ENCODE data around the gene RNF224. TPM values are rescaled to one million over a fixed set of nuclear protein-coding genes. Genes with fewer than 3 reads are reported as not detected.

Gene RNF224
- total and polyA plus RNA-seq, 2 experiments from 2014 or later, result 0.63 TPM; not detected in 1

DNA sequence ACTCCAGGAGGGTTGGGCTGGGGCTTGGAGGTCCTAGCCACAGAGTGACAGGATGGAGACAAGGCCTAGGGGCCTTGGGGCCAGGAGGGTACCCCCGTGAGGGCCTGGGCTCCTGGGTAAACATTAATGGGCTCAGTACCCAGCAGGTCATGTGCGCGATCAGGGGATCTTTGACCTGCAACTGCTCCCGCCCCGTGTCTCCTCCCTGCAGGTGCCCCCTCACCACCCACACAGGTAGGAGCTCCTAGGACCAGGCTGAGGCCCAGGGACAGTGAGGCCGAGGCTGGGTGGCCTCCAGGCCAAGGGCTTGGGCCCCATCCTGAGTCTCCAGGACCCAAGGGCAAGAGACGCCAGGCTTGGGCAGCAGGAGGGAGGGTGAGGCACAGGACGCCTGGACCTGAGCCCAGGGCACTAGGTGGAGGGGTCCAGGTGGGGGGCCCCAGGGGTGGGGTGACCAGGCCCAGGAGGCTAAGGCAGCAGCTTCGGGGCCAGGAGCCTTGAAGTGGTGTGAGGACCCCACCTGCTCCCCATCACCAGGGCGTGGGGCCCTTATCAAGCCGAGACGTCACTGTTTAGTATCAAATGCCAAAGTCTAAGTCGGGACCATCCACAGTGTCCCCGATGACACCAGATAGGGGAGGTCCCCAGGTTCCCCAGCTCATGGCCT is 3.5 kb downstream of the RNF224 start, which contains the start of gene SLC34A3 (continued):
- TF ChIP-seq, protein P1, sequence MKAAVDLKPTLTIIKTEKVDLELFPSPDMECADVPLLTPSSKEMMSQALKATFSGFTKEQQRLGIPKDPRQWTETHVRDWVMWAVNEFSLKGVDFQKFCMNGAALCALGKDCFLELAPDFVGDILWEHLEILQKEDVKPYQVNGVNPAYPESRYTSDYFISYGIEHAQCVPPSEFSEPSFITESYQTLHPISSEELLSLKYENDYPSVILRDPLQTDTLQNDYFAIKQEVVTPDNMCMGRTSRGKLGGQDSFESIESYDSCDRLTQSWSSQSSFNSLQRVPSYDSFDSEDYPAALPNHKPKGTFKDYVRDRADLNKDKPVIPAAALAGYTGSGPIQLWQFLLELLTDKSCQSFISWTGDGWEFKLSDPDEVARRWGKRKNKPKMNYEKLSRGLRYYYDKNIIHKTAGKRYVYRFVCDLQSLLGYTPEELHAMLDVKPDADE (IDR thresholded peaks at IDR 0.05), result no peak
- TF ChIP-seq NANOG (IDR thresholded peaks at IDR 0.05; ENCODE audit: borderline replicate concordance) (no peak), EZH2 (IDR thresholded peaks at IDR 0.05; ENCODE audit: low read depth, unreplicated experiment) (no peak)

DNA sequence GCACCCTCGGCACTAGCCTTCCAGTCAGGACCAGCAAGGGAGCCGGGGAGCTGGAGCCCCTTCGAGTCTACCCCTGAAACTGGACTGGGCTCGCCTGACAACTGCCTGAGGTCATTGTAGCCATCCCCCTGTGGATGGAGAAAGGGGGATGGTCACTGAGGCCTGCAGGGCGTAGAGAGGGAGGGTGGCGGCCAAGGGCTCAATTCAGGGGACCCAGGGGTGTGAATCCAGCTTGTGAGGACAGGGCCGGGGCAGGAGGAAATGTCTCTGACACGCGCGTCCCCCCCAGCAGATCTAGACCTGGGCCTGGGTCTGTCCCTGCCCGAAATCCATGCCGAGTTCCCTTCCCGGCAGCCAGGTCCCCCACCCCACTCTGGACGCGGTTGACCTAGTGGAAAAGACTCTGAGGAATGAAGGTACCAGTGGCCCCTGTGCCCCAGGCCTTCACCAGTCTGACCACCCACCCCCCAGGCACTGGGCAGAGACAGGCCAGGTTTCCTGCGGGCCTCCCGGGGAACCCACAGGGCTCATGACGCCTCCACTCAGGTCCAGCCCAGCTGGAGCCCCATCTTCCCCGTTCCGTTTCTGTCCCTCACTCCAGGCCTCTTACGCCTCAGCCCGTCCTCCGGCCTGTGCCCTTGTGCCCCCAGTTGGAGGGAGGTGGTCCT is 4.2 kb downstream of the RNF224 start:
- no peaks in the 10 kb centered on the region for H3K36me3 Mint-ChIP-seq (ENCODE audit: low read depth)
- H3K27me3 ChIP-seq (ENCODE audit: insufficient read depth), result no peaks in the 10 kb centered on the region

More for the DNA sequence above, 4.2 kb downstream of the RNF224 start:
- Histone ChIP-seq H3K4me3 (no peak overlapping the region), H3K4me2 (no peak overlapping the region), H2AFZ (no peak overlapping the region), H3K4me1 (ENCODE audit: insufficient read depth) (no peaks in the 10 kb centered on the region), H3K9me2 (ENCODE audit: insufficient read depth) (no peaks in the 10 kb centered on the region), H3K79me2 (replicated peaks; ENCODE audit: insufficient read depth) (no peaks in the 10 kb centered on the region), H3K36me3 (ENCODE audit: insufficient read depth) (no peaks in the 10 kb centered on the region), H3F3A (replicated peaks; ENCODE audit: low read depth) (no peaks in the 10 kb centered on the region), H4K20me1 (replicated peaks; ENCODE audit: insufficient read depth) (no peaks in the 10 kb centered on the region), H3K27ac (ENCODE audit: low read depth) (no peak overlapping the region)
- Mint-ChIP-seq H3K27me3 (ENCODE audit: insufficient read depth, low read depth, poor library complexity) (peaks cover 5% of the 10 kb centered on the region), H3K27ac (no peak overlapping the region), H3K9me3 (no peaks in the 10 kb centered on the region), H3K4me3 (no peak overlapping the region), H3K4me1 (peaks cover 7% of the 10 kb centered on the region; the same call in 2 of the 3 replicates)
- DNase-seq (ENCODE audit: low spot score) (no peak), ATAC-seq (no peak)
- no peak for TF ChIP-seq EZH2phosphoT487 (IDR thresholded peaks at IDR 0.05; ENCODE audit: unreplicated experiment)
- TF ChIP-seq, protein P1 (IDR thresholded peaks at IDR 0.05), result no peak
- no peak for TF ChIP-seq ZNF331 (CRISPR knock-in tag; IDR thresholded peaks at IDR 0.05; ENCODE audit: low read depth)
- no peak for TF ChIP-seq JUNB (IDR thresholded peaks at IDR 0.05; ENCODE audit: unreplicated experiment)
- no peak for TF ChIP-seq EZH2 (IDR thresholded peaks at IDR 0.05; ENCODE audit: low read depth, unreplicated experiment)
- TF ChIP-seq, protein P2, sequence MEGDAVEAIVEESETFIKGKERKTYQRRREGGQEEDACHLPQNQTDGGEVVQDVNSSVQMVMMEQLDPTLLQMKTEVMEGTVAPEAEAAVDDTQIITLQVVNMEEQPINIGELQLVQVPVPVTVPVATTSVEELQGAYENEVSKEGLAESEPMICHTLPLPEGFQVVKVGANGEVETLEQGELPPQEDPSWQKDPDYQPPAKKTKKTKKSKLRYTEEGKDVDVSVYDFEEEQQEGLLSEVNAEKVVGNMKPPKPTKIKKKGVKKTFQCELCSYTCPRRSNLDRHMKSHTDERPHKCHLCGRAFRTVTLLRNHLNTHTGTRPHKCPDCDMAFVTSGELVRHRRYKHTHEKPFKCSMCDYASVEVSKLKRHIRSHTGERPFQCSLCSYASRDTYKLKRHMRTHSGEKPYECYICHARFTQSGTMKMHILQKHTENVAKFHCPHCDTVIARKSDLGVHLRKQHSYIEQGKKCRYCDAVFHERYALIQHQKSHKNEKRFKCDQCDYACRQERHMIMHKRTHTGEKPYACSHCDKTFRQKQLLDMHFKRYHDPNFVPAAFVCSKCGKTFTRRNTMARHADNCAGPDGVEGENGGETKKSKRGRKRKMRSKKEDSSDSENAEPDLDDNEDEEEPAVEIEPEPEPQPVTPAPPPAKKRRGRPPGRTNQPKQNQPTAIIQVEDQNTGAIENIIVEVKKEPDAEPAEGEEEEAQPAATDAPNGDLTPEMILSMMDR (conservative IDR thresholded peaks at IDR 0.05; ENCODE audit: low read depth in 2 of 2), result no peak
- TF ChIP-seq NANOG (IDR thresholded peaks at IDR 0.05; ENCODE audit: borderline replicate concordance), result no peak
